HT1080 (cell line): ENCODE results near the gene BRI3. TPM values are rescaled to one million over a fixed set of nuclear protein-coding genes. Genes with fewer than 3 reads are reported as not detected.
A peak's percentile ranks its signal among the peaks of the same experiment; 100 is the strongest.

ENCODE experiments used
- DNase-seq: peaks from one replicate; pipeline ENCODE4 v3.0.0-alpha.2; 2015; ENCODE audit warnings: low read depth
- total RNA-seq: library from RNA; depleted of rRNA; stranded (reverse); fragments of >200 nt; shearing (Covaris generic); gene quantifications from 2 replicates; pipeline ENCODE4 v1.2.3, GENCODE V29; 2014

Gene BRI3
- total RNA-seq, 1 experiment from 2014 or later = 131 TPM

DNA sequence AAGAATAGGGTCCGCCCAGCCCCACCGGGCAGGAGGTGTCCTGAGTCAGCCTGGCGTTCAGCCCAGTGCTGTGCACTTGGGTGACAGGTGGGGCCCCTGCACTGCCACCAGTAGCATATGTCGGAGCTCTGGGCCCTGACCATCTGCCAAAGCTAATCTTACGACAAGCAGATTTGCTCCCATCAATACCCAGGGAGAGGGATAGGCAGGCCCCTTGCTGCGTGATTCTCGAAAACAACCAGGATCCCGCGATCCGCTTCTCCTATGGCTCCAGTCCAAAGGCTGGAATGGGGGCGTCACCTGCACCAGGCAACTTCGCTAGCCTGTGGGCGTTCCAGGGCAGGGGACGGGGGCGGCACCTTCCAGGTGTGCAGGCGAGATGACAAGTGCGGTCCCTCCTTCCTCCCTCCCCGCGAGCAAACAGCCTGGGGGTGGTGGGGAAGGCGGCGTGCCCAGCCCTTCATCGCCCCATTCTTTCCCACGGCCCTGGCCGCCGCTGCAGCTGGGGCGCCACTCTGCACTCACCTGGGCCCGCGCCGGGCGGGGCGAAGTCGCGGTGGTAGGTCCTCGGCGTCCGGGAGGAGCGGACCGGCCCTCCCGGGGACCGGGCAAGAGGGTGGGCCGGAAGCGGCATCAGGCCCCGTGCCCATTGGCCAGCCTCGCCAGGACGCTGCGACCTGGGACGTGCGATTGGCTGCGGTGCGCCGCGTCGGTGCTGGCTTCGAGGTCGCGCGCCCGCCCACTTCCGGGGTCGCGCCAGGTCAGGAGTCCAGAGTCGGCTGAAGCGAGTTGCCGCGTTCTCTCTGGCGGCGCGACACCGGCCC lies 29.7 kb upstream of the BRI3 start, which contains the start of gene TECPR1:
Gene TECPR1 (minus strand): TSS at position 632 of the 824 bp plus-strand sequence. CDS start 6,086 bp downstream, outside the sequence.
- DNase-seq = peak; percentile 87

DNA sequence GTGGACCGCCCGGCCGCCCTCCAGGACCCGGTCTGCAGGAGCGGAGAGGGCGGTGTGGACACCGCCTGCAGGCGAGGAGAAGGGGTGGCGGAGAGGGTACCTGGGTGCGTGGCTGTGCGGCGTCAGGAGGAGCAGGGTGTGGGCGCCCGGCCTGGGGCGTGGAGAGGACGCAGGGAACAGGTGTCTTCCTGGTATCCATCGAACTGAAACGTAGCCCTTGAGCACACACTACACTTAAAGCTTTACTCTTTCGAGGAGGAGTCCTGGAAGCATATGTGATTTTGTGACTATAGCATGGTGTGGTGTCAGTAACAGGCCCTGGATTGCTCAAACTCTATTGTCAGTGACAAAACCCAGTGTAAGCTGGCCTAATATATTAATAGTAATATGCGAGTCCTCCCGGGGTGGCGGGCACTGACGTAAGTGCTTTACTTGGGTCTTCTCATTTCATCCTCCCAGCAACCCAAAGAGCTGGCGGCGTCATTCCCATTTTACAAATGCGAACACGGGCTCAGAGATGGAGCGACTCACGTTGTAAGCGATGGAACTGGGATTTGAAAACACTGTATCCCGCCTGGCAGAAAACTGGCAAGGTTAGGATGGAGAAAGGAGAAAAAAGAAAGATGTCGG lies 28.9 kb upstream of the BRI3 start:
- DNase-seq = no peak

GRCh38 chr7:98254516-98254915 lies 27.0 kb upstream of the BRI3 start:
- DNase-seq = no peak

GRCh38 chr7:98254951-98255610 lies 26.4 kb upstream of the BRI3 start:
- no peak for DNase-seq

DNA sequence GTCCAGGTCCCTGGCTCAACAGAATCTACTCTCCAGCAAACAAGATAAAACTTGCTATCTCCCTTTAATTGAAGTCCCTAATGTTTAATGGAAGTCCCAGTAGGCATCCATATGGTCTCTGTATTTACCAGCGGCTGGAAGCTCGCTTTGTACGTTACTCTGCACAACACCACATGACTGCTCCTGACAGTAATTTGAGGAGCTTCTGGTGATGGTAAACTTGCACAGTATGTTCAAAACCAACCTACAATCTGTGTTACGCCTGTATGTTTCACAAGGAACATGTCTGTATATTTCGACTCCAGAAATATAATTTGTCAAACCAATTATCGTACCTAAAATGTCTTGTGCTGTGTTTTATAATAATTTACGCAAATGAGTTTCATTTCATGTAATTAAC lies 25.1 kb upstream of the BRI3 start:
- no peak for DNase-seq

GRCh38 chr7:98257701-98258100 lies 23.8 kb upstream of the BRI3 start:
- DNase-seq = no peak

DNA sequence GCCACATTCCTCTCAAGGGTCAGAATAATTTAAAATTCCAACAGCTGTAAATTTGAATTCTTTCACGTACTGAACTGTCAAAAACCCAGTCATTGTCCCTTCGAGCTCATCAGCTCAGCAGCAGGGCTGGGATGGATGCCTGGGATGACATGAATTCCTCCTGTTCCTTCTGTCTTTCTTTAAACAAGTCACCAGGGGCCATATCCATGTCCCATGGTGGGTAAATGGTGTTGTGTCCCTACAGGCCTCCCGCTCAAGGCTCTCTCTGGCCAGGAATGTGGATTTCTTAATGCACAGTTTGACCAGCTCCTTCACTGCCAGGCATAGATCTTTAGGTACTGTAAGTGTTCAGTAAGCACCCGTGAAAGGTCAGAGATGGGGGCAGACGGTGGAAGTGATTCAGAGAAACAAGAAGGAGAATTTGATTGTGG lies 15.6 kb upstream of the BRI3 start:
- DNase-seq = peak; percentile 56

- no peak for DNase-seq
These were observed 14.6 kb upstream of the BRI3 start for GRCh38 chr7:98266840-98267239.

GRCh38 chr7:98267303-98267702 lies 14.2 kb upstream of the BRI3 start:
- DNase-seq = no peak

GRCh38 chr7:98276241-98276761 lies 5.2 kb upstream of the BRI3 start:
- DNase-seq = no peak

GRCh38 chr7:98278408-98278807 lies 3.1 kb upstream of the BRI3 start:
- no peak for DNase-seq

GRCh38 chr7:98278936-98279335 lies 2.5 kb upstream of the BRI3 start:
- DNase-seq = no peak

- no peak for DNase-seq
These were observed 1.2 kb upstream of the BRI3 start for GRCh38 chr7:98280296-98280695.

DNA sequence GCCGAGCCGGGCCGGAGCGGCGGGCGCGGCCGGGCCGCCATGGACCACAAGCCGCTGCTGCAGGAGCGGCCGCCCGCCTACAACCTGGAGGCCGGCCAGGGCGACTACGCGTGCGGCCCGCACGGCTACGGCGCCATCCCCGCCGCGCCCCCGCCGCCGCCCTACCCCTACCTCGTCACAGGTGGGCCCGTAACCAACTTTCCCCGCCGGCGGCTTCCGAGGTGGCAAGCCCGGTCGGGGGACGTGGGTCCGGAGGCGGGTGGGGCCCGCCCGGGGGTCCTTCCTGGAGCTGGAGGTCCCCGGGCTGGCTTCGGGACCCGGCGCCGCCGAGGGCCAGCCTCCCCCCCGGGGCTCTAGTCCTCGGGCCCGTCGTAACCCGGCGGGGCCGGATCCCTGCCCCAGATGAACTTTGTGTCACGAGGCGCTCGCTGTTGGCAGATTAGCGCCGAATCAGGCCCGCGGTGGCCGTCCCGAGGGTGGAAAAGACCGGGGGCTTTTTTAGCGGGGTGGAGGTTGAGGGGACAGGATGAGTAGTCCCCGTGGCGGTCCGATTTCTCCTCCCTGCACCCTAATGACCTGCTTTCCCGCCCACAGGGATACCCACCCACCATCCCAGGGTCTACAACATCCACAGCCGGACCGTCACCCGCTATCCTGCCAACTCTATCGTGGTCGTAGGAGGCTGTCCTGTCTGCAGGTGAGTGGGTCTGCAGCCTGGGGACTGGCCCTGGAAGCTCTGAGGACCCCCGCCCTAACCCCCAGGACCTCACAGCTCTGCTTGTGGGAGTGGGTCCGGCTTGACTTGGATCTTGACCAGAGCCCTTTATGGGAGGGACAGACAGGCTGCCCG lies 496 bp downstream of the BRI3 start:
- no peak for DNase-seq

GRCh38 chr7:98282703-98283102 lies 1.2 kb downstream of the BRI3 start:
- no peak for DNase-seq

DNA sequence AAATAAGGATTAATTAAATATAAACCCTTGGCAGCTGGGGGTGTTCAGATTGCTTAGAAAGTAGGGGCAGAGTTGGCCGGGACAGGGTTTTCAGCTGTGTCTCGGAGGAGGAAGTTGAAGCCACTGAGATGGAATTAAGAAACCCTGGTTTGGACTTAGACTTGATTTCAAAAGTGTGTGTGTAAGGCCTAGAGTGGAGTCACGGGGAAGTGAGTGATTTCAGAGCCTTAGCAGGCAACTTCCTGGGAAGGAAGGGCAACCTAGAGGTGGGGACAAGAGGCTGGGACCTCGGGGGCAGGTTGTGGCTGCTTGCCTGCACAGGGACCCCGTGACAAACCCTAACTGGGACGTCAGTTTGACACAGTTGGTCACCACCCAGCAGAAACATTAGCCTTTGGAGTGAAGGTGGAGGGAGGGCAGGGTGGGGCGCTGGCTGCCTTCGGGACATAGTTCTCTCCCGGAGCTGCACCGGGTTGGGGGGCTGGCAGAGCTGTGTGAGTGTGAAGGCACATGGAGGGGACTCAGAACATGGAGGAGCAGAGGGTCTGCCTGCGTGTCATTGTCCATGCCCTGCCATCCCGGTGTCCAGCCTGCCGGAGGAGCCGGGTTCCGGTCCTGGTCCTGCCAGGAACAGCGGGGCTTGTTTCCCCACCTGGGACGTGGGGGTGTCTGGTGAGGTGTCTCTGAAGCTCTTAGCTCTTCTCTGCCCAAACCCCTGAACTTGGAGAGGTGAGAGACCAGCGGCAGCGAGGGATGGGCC lies 1.8 kb downstream of the BRI3 start:
- peak; percentile 60 for DNase-seq

DNA sequence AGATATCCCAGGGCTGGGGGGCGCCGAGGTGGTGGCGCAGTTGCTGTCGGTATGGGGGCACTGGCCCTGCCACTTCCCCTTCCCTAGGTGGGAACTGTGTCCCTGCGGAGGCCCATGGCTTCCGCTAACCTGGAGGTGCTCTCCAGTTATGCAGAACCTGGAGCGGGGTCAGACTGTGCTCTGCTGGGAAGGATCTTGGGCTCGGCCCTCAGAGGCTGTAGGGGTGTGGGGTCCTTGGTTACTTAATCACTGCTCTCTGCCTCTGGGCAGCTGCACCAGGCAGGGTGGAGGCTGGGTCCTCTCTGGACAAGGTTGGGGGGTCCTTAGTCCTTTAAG lies 2.4 kb downstream of the BRI3 start:
- no peak for DNase-seq

- DNase-seq = peak; percentile 90
These were observed 3.0 kb downstream of the BRI3 start for GRCh38 chr7:98284335-98285036.

GRCh38 chr7:98285157-98286092 lies 3.9 kb downstream of the BRI3 start:
- no peak for DNase-seq
